GM21723 (cell line): Measurements from ENCODE around the gene POLR3GL.
"Not testable (repeated sequence)": the region's sequence is repeated elsewhere in the genome, so short reads cannot be mapped to it uniquely, and the experiment has no call there.

Experiments
- ATAC-seq: cut with Tn5 transposase; IDR thresholded peaks from one replicate; pipeline ENCODE4 v1.9.1; 2021; ENCODE audit warnings: mild to moderate bottlenecking, moderate library complexity; ENCODE audit not compliant: unreplicated experiment

Gene POLR3GL

DNA sequence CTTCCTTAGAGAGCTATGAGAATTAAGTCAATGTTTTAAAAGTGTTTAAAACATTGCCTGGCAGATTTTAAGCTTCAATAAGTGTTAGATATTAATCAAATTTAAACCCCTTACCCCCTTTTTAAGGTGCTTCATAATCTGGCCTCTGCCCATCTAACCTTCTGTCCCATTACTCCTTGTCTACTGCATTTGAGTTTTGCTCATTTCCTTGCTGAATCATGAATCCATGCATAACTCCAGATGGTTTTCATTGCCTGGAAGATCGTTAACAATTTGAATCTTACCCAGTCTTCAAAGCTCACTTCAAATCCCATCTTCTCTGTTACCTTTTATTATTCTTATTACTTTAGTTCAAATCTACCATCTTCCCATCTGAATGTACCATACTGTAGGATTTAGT, 52.4 kb downstream of the POLR3GL start:
- no peak for ATAC-seq

DNA sequence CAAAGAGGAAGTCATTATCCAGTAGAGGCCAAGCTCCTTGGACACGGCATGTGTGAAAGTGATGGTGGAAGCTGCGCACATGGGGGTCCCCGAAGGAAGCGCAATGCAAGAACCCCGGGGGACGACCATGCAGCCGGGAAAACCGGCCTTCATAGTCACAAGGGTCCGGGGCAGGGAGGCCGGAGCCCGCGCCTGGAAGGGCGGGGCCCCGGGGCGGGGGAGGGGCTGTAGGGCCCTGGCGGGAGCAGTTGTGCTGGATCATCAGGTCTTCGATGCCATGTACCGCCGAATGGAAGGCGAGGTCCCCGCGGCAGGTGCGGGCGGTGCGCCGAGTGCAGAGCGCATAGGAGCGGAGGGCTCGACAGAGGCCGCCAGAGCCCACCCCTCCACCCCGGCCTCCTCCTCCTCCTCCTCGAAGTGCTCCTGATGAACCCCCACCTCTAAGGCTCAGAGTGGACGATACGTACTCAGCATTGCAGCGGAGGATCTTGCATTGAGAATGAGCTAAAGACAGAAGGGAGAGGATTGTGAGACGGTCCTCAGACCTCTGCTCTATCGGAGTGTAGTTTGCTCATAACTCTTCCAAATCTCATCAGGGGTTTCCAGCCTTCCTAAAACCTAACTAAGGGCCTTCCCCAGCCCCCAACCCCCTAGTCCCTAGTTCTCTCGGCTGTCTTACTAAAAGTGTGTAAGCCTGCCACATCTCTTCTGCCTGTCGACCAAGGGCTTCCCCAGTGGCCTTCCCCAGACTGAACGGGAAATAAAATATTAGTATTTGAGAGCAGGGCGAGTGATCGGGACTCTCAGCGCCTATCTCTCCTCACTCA, 55.0 kb downstream of the POLR3GL start:
- no peak for ATAC-seq

- no peak for ATAC-seq
Measured at GRCh38 chr1:146020058-146021049, 55.9 kb downstream of the POLR3GL start.

DNA sequence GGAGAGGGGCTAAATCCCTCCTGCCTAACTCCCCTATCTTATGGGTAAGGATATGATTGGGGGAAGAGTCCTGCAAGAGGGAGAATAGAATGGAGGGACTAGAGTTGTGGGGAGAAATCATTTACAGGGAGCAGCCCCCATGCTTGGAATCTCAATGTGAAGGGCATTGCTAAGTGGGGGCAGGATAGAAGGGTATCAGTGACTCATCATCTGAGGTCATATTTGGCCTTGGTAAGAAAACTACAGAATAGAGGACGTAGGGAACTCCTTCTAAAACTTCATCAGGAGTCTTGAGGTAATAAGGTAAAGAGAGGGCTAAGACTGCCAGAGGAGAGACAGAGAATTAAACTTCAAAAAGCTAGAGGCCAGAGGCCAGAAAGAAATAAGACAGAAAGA, 56.6 kb downstream of the POLR3GL start:
- ATAC-seq: no peak

GRCh38 chr1:146021622-146022402, 57.3 kb downstream of the POLR3GL start, which contains the start of gene HJV:
HJV (minus strand) TSS chr1:146021735; CDS start chr1:146020231, 1,504 bp downstream.
- no peak for ATAC-seq

- ATAC-seq: no peak
Measured at GRCh38 chr1:146022403-146023127, 58.1 kb downstream of the POLR3GL start.

DNA sequence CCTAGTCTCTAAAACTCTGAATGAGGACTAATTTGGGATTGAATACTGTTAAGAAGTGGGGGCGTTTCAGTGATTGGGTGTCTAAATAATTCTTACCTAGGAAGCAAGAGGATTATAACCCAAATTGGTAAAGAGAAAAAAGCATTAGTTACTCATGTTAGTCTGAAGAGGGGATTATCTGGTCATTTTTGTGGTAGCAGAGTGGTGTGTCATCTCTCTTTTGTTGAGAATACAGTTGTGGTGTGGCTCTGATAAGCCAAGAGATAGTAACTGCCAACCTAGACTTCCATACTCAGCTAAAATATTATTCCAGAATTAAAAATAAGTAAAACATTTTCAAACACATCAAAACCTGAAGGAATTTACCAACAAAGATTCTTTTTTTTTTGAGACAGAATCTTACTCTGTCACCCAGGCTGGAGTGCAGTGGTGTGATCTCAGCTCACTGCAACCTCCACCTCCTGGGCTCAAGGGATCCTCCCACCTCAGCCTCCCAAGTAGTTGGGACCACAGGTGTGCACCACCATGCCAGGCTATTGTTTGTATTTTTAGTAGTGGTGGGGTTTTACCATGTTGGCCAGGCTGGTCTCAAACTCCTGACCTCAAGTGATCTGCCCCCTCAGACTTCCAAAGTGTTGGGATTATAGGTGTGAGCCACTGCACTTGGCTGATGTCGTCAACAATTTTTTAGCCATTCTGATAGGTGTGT, 61.5 kb downstream of the POLR3GL start:
- ATAC-seq: not testable (repeated sequence)

DNA sequence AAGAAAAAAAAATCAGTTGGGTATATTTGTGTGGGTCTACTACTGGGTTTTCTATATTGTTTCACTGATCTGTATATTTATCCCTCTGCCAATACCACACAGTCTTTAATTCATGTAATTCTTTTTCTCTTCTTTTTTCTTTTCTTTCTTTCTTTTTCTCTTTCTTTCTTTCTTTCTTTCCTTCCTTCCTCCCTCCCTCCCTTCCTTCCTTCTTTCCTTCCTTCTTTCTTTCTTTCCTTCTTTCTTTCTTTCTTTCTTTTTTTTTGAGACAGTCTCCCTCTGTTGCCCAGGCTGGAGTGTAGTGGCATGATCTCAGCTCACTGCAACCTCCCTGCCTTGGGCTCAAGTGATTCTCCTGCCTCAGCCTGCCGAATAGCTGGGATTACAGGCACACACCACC, 62.2 kb downstream of the POLR3GL start:
- not testable (repeated sequence) for ATAC-seq
